Erythroblast (primary cell): ENCODE results near the gene RAD54L2.
"Not testable (repeated sequence)": the region's sequence is repeated elsewhere in the genome, so short reads cannot be mapped to it uniquely, and the experiment has no call there.

Experiments used
- DNase-seq, 2 experiments: peaks; one replicate each; lab custom pipeline; 2025; lab: John Stamatoyannopoulos, UW
- GATA1 ChIP-seq: IDR thresholded peaks from 2 replicates; pipeline ENCODE4 v1.6.1; 2011; ENCODE audit warnings: low read depth, mild to moderate bottlenecking, control low read depth, low read length, moderate library complexity
- POLR2A ChIP-seq: IDR thresholded peaks from 2 replicates; pipeline ENCODE4 v1.6.1; 2011; ENCODE audit warnings: mild to moderate bottlenecking, low read length

The RAD54L2 gene

GRCh38 chr3:51522273-51522962 is 16.1 kb upstream of the RAD54L2 start:
- TF ChIP-seq GATA1 (no peak), POLR2A (no peak)
- DNase-seq = no peak

GRCh38 chr3:51524874-51525273 is 13.6 kb upstream of the RAD54L2 start:
- DNase-seq = not testable (repeated sequence)

GRCh38 chr3:51530485-51530884 is 8.0 kb upstream of the RAD54L2 start:
- TF ChIP-seq POLR2A = no peak
- no peak for TF ChIP-seq GATA1
- DNase-seq = no peak

GRCh38 chr3:51535146-51536019 is 3.1 kb upstream of the RAD54L2 start:
- TF ChIP-seq POLR2A = no peak
- TF ChIP-seq GATA1 = no peak
- no peak for DNase-seq

- DNase-seq = not testable (repeated sequence)
These were observed 888 bp upstream of the RAD54L2 start for GRCh38 chr3:51537631-51538030.

GRCh38 chr3:51538115-51538458 is 432 bp upstream of the RAD54L2 start:
- peak; percentile 23 to 47 for DNase-seq
- TF ChIP-seq GATA1 (no peak), POLR2A (no peak)

- TF ChIP-seq GATA1 (no peak), POLR2A (no peak)
- DNase-seq = peak; percentile 68 to 77
These were observed 897 bp downstream of the RAD54L2 start for GRCh38 chr3:51539291-51539941.

GRCh38 chr3:51542596-51542995 is 4.1 kb downstream of the RAD54L2 start:
- not testable (repeated sequence) for DNase-seq

- TF ChIP-seq GATA1 (no peak), POLR2A (no peak)
- no peak for DNase-seq
These were observed 5.7 kb downstream of the RAD54L2 start for GRCh38 chr3:51544011-51544775.

GRCh38 chr3:51547274-51547673 is 8.8 kb downstream of the RAD54L2 start:
- TF ChIP-seq POLR2A = no peak
- no peak for TF ChIP-seq GATA1
- DNase-seq = no peak

- TF ChIP-seq POLR2A (no peak), GATA1 (no peak)
- DNase-seq = no peak
These were observed 10.8 kb downstream of the RAD54L2 start for GRCh38 chr3:51549311-51549710.

- TF ChIP-seq POLR2A (no peak), GATA1 (no peak)
- DNase-seq = no peak
These were observed 11.7 kb downstream of the RAD54L2 start for GRCh38 chr3:51550080-51550819.

GRCh38 chr3:51557993-51558392 is 19.5 kb downstream of the RAD54L2 start:
- TF ChIP-seq POLR2A (no peak), GATA1 (no peak)
- no peak for DNase-seq
